ENCODE data around the gene FZD4.
"Not testable (repeated sequence)": the region's sequence is repeated elsewhere in the genome, so short reads cannot be mapped to it uniquely, and the experiment has no call there.

FZD4 gene

DNA sequence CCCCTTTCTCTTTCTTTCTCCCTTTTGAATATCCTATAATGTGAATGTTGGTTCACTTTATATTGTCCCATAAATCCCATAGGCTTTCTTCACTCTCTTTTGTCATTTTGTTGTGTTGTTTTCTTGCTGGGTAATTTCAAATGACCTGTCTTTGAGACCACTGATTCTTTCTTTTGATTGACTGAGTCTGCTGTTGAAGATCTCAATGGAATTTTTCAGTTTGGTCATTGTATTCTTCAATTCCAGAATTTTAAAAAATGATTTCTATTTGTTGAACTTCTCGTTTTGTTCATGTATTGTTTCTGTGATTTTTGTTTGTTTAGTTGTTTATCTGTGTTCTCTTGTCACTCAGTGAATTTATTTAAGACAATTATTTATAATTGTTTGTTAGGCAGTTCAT, 17.5 kb upstream of the FZD4 start:
- DNase-seq: no peak

DNA sequence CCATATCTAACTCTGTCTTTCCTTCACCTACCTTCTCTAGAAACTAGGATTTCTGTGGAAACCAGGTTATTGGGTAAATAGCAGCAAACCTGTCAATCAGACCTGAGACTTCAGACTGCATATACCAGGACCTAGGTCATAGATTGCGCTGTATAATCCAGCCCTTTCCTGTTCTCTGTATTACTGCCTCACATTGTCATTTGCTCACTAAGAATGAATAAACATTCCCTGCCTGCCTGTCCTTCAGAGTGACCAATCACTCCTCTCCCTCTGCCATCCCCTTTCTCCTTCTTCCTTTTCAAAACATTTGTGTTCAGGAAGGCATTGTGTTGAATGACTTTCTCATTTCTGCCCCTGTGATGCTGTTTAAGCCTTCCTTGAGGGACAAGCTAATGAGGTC, 14.1 kb upstream of the FZD4 start:
- no peak for DNase-seq

- DNase-seq: not testable (repeated sequence)
Measured at GRCh38 chr11:86967601-86968000, 12.4 kb upstream of the FZD4 start.

DNA sequence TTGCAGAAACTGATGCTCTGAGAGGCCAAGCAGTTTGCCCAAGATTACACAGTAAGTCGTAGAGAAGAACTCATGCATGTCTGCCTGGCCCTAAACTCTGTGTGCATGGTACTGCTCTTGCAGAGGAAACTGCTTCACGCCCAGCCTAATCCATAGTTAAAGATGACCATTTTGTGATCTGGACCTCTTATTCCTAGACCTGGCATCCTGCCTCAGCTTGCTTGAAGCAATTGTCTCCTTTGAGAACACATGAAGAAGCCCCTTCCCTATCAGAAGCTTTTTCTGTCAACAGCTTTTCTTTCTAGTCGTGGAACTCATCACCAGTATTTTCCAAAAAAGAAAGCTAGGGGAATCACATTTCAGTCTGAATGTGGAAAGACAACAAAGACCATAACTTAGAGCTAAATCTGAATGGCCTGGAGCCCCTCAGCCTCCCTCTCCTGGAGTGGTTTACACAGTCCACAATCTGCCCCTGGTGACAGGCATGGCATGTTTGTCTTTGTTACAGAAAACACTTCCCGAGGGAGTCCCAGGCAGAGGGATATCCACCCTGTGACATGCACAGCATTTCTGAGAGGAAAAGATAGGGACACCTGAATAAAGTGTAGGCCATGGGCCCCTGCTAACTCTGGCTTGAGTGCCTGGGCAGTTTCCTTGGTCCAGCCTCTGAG, 2.9 kb upstream of the FZD4 start:
- no peak for DNase-seq

DNA sequence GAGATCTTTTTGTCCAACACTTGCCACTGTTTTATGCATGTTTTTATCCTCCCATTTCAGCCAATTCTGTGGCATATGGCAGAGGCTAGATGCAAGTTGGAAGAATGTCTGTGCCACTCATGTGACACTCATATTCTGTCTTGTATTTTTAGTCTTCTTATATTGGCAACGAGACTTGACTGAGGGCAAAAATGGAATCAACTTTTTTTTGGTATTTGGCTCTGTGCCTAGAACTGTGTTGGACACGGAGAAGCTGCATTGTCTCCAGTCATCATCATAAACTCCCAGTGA, 1.7 kb upstream of the FZD4 start:
- no peak for DNase-seq

DNA sequence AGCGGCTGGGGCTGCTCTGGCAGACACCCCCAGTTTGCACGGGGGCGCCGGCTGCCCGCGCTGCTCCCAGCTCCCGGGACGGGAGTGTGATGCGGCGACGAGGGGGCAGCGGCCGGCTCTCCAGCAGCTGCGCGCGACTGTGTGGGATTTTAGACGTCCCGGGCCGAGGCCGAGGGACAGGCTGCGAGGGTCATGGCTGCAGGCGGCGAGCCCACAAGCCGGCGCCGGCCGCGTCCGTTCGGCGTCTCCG, 159 bp downstream of the FZD4 start:
- no peak for DNase-seq

- no peak for DNase-seq
Measured at GRCh38 chr11:86954269-86955110, 705 bp downstream of the FZD4 start.

GRCh38 chr11:86952221-86952875, 2.8 kb downstream of the FZD4 start:
- no peak for DNase-seq

GRCh38 chr11:86951706-86952105, 3.5 kb downstream of the FZD4 start:
- no peak for DNase-seq

GRCh38 chr11:86950661-86950995, 4.6 kb downstream of the FZD4 start:
- DNase-seq: no peak

- no peak for DNase-seq
Measured at GRCh38 chr11:86949995-86950660, 5.1 kb downstream of the FZD4 start.

- no peak for DNase-seq
Measured at GRCh38 chr11:86948733-86949132, 6.5 kb downstream of the FZD4 start.

DNA sequence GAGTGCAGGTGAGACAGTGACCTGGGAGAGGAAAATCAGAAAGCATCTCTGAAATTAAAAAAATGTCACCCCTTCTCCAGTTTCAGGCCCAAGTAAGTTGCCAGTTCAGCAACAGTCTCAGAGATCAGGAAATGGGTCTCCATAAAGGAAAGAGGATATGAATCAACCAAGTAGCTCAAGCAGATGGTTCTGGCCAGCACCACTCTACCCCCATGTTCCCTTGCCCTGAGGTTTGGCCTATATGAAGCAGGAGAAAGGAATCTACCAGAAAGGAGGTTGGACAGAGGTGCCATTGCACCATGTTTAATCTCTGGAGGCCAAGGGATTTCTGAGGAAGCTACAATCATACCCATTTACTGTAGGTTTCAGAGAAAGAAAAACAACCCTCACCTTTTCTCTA, 7.7 kb downstream of the FZD4 start:
- no peak for DNase-seq

DNA sequence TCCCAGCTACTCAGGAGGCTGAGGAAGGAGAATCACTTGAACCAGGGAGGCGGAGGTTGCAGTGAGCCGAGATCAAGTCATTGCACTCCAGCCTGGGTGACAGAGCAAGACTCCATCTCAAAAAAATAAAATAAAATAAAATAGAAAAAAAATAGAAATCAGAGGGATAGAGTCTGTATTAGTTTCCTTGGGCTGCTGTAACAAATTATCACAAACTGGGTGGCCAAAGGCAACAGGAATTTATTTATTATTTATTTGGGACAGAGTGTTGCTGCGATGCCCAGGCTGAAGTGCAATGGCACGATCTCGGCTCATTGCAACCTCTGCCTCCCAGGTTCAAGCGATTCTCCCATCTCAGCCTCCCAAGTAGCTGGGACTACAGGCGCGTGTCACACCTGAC, 11.7 kb downstream of the FZD4 start:
- not testable (repeated sequence) for DNase-seq

DNA sequence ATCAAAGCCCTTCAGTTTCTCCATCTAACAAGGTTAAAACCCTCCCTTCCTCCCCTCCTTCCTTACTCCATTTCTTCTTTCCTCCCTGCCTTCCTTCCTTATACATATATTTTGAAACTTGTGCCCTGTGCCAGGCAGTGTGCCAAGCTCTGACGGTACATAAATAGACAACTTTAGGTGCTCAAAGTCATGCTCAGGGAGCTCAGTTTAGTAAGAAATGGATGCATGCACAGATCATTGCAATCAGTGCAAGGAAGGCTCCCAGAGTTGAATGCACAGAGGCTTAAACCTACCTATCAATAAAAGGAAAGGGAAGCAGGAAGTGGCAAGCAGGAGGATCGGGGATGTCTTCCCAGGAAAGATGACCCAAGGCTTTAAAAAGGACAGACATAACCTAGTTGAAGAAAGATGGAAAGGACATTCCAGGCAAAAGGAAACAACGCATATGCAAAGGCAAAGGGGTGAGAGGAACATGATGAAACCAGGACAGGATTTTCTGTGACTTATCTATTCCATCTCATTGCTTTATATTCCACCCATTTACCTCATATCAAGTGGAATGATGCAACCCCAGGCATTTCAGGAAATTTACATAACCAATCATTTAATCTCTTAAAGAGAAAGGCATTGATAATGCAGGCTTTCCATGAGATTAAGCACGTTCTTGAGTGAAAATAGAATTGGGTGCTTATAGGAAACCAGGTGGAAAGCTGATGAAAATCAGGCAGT, 13.2 kb downstream of the FZD4 start:
- no peak for DNase-seq

GRCh38 chr11:86941077-86941870, 13.9 kb downstream of the FZD4 start:
- DNase-seq: no peak

GRCh38 chr11:86940122-86940777, 14.9 kb downstream of the FZD4 start:
- no peak for DNase-seq

- peak; percentile 50 for DNase-seq
Measured at GRCh38 chr11:86938900-86939880, 16.0 kb downstream of the FZD4 start.

DNA sequence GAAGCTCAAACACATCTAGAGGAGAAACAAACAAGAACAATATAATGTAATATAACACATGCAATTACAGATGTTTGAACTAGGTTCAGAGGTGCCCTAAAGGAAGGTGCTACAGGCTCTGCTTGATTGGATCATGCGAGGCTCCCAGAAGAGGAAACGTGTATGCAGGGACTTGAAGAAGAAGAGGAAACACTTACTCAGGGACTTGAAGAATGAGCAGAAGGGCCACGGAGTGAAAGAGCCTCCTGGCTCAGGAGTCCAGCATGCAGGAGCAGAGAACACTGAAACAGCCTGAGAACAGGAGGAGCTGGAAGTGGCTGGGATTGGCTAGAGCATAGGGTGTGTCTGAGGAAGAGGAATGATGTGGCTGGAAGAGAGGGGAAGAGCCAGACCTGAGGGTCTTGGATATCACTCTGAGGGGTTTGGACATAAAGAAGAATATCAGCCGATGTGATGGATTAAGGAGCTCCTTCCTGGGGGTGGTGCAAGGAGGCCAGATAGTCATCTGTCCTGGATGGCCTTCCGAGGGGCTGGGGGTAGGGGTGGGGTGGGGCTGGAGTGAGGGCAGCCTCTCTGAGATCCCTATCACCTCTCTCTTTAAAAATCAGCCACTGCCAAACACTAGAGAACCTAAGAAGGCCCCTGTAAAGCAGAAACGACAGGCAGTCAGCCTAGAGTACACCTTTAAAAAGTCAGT, 16.8 kb downstream of the FZD4 start:
- no peak for DNase-seq

DNA sequence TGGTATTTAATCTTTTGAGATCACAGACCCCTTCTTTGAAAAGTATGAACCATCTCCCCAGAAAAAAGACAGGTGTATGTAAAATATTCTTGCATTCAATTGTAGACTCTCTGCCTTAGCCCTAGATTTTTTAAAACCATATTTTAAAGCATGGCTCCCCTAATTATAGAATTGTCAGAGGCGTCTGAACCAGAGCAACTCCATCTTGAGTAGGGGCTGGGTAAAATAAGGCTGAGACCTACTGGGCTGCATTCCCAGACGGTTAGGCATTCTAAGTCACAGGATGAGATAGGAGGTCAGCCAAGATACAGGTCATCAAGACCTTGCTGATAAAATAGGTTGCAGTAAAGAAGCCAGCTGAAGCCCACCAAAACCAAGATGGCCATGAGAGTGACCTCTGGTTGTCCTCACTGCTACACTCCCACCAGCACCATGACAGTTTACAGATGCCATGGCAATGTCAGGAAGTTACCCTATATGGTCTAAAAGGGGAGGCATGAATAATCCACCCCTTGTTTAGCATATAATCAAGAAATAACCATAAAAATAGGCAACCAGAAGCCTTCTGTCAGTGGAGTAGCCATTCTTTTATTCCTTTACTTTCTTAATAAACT, 17.9 kb downstream of the FZD4 start:
- not testable (repeated sequence) for DNase-seq

All from CD4-positive, alpha-beta T cell treated with Interleukin-12 subunit alpha and Interleukin-12 subunit beta, for 1 hour (primary cell).